GM12892 (cell line): Measurements from ENCODE around the gene FAM83D.

Source experiments
- POLR2A ChIP-seq: IDR thresholded peaks from 2 replicates; pipeline ENCODE4 v1.6.1; 2011; ENCODE audit warnings: low read depth, low read length, control low read depth
- TAF1 ChIP-seq: IDR thresholded peaks from 2 replicates; pipeline ENCODE4 v1.6.1; 2011; ENCODE audit warnings: low read depth, mild to moderate bottlenecking, control low read depth, low read length, borderline replicate concordance

- TF ChIP-seq TAF1 (no peak), POLR2A (no peak)
Measured at GRCh38 chr20:38903335-38903734, 22.9 kb upstream of the FAM83D start.
